ENCODE results near the gene ZKSCAN3. TPM values are rescaled to one million over a fixed set of nuclear protein-coding genes. Genes with fewer than 3 reads are reported as not detected.

ZKSCAN3 gene
- total RNA-seq, 1 donor from 2014 or later, result 12.6 TPM

GRCh38 chr6:28322661-28323060 lies 27.1 kb upstream of the ZKSCAN3 start:
- Mint-ChIP-seq H3K27me3 (no peaks in the 10 kb centered on the region), H3K4me1 (ENCODE audit: unreplicated experiment) (no peaks in the 10 kb centered on the region), H3K27ac (no peak overlapping the region), H3K36me3 (peaks cover 35% of the 10 kb centered on the region), H3K4me3 (no peak overlapping the region), H3K9me3 (peaks cover 25% of the 10 kb centered on the region)
- DNase-seq (ENCODE audit: extremely low spot score, unreplicated experiment), result no peak
- TF ChIP-seq CTCF (conservative IDR thresholded peaks at IDR 0.05), result no peak

GRCh38 chr6:28323813-28324424 lies 25.8 kb upstream of the ZKSCAN3 start:
- H3K4me1 Mint-ChIP-seq (ENCODE audit: unreplicated experiment), result no peaks in the 10 kb centered on the region
- H3K36me3 Mint-ChIP-seq, result peaks cover 39% of the 10 kb centered on the region
- peaks cover 27% of the 10 kb centered on the region for H3K9me3 Mint-ChIP-seq
- DNase-seq (ENCODE audit: extremely low spot score, unreplicated experiment), result no peak
- no peak for TF ChIP-seq CTCF (conservative IDR thresholded peaks at IDR 0.05)
- H3K4me3 Mint-ChIP-seq, result no peak overlapping the region
- H3K27me3 Mint-ChIP-seq, result no peaks in the 10 kb centered on the region
- no peak overlapping the region for H3K27ac Mint-ChIP-seq

GRCh38 chr6:28326371-28326948 lies 23.3 kb upstream of the ZKSCAN3 start:
- no peak for DNase-seq (ENCODE audit: extremely low spot score, unreplicated experiment)
- no peak for TF ChIP-seq CTCF (conservative IDR thresholded peaks at IDR 0.05)
- no peaks in the 10 kb centered on the region for H3K27me3 Mint-ChIP-seq
- no peak overlapping the region for H3K27ac Mint-ChIP-seq
- peaks cover 22% of the 10 kb centered on the region for H3K9me3 Mint-ChIP-seq
- H3K36me3 Mint-ChIP-seq, result peaks cover 46% of the 10 kb centered on the region
- no peaks in the 10 kb centered on the region for H3K4me1 Mint-ChIP-seq (ENCODE audit: unreplicated experiment)
- H3K4me3 Mint-ChIP-seq, result no peak overlapping the region

- Mint-ChIP-seq H3K4me1 (ENCODE audit: unreplicated experiment) (peaks cover 5% of the 10 kb centered on the region), H3K36me3 (peaks cover 36% of the 10 kb centered on the region), H3K9me3 (peaks cover 18% of the 10 kb centered on the region), H3K27ac (no peak overlapping the region), H3K4me3 (no peak overlapping the region), H3K27me3 (no peaks in the 10 kb centered on the region)
- no peak for TF ChIP-seq CTCF (conservative IDR thresholded peaks at IDR 0.05)
- DNase-seq (ENCODE audit: extremely low spot score, unreplicated experiment), result no peak
Measured at GRCh38 chr6:28330041-28330440, 19.7 kb upstream of the ZKSCAN3 start.

- Mint-ChIP-seq H3K4me1 (ENCODE audit: unreplicated experiment) (peaks cover 5% of the 10 kb centered on the region), H3K4me3 (no peak overlapping the region), H3K27ac (peak overlapping the region; percentile 16), H3K27me3 (no peaks in the 10 kb centered on the region), H3K36me3 (peaks cover 14% of the 10 kb centered on the region), H3K9me3 (no peaks in the 10 kb centered on the region)
- no peak for TF ChIP-seq CTCF (conservative IDR thresholded peaks at IDR 0.05)
- DNase-seq (ENCODE audit: extremely low spot score, unreplicated experiment), result no peak
Measured at GRCh38 chr6:28333047-28333446, 16.7 kb upstream of the ZKSCAN3 start.

All from type B pancreatic cell (in vitro differentiated cells).